GM23338 (cell line): ENCODE results near the gene ELOVL6. TPM values are rescaled to one million over a fixed set of nuclear protein-coding genes. Genes with fewer than 3 reads are reported as not detected.

ENCODE experiments used
- ATAC-seq: fragments of 200-7000 bp; cut with Tn5 transposase; 3 replicates; pipeline ENCODE4 v1.9.1; 2020
- DNase-seq: peaks from one replicate; pipeline ENCODE4 v3.0.0-alpha.2; 2015; ENCODE audit warnings: low spot score
- H2AFZ ChIP-seq: fragments of 200-600 bp; sonication (generic); 2 replicates; pipeline ENCODE4 v1.8.0; 2016; ENCODE audit warnings: antibody characterized with exemption, mild to moderate bottlenecking, moderate library complexity
- H3F3A ChIP-seq: fragments of 200-600 bp; sonication (generic); replicated peaks from 2 replicates; pipeline ENCODE4 v1.8.0; 2017; ENCODE audit warnings: antibody characterized with exemption, mixed run types, low read depth
- H3K27ac ChIP-seq: fragments of 200-600 bp; sonication (generic); 2 replicates; pipeline ENCODE4 v1.6.1; 2016; ENCODE audit warnings: low read depth
- H3K27me3 ChIP-seq: fragments of 200-600 bp; sonication (generic); 2 replicates; pipeline ENCODE4 v1.8.0; 2016; ENCODE audit warnings: mild to moderate bottlenecking, mixed run types, moderate library complexity; ENCODE audit not compliant: insufficient read depth
- H3K36me3 ChIP-seq: fragments of 200-600 bp; sonication (generic); 2 replicates; pipeline ENCODE4 v1.8.0; 2016; ENCODE audit warnings: mild to moderate bottlenecking; ENCODE audit not compliant: insufficient read depth
- H3K4me1 ChIP-seq: fragments of 200-600 bp; sonication (generic); 2 replicates; pipeline ENCODE4 v1.8.0; 2016; ENCODE audit warnings: mild to moderate bottlenecking, moderate library complexity; ENCODE audit not compliant: insufficient read depth
- H3K4me2 ChIP-seq: fragments of 200-600 bp; sonication (generic); 2 replicates; pipeline ENCODE4 v1.7.1; 2017; ENCODE audit warnings: mixed run types
- H3K4me3 ChIP-seq: fragments of 200-600 bp; sonication (generic); 2 replicates; pipeline ENCODE4 v1.6.1; 2016; ENCODE audit warnings: mixed run types
- H3K79me2 ChIP-seq: fragments of 200-600 bp; sonication (generic); replicated peaks from 2 replicates; pipeline ENCODE4 v1.8.0; 2017; ENCODE audit warnings: mild to moderate bottlenecking; ENCODE audit not compliant: insufficient read depth
- H3K9me2 ChIP-seq: fragments of 200-600 bp; sonication (generic); 2 replicates; pipeline ENCODE4 v1.8.0; 2017; ENCODE audit not compliant: insufficient read depth
- H4K20me1 ChIP-seq: fragments of 200-600 bp; sonication (generic); replicated peaks from 2 replicates; pipeline ENCODE4 v1.8.0; 2017; ENCODE audit warnings: mild to moderate bottlenecking; ENCODE audit not compliant: insufficient read depth
- H3K27ac Mint-ChIP-seq: 2 replicates; pipeline ENCODE4 v1.8.0; 2020; ENCODE audit warnings: inconsistent platforms, mild to moderate bottlenecking, moderate library complexity, mixed read lengths
- H3K27me3 Mint-ChIP-seq: 3 replicates; pipeline ENCODE4 v1.8.0; 2022; ENCODE audit warnings: low read depth, mild to moderate bottlenecking, moderate library complexity, mixed read lengths, inconsistent platforms; ENCODE audit not compliant: insufficient read depth, poor library complexity
- H3K36me3 Mint-ChIP-seq: 3 replicates; pipeline ENCODE4 v1.8.0; 2021; ENCODE audit warnings: low read depth, mild to moderate bottlenecking, inconsistent platforms, moderate library complexity, mixed read lengths
- H3K4me1 Mint-ChIP-seq: 3 replicates; pipeline ENCODE4 v1.8.0; 2020; ENCODE audit warnings: mild to moderate bottlenecking, inconsistent platforms, mixed read lengths
- H3K4me3 Mint-ChIP-seq: 3 replicates; pipeline ENCODE4 v1.8.0; 2021; ENCODE audit warnings: moderate library complexity, mild to moderate bottlenecking, inconsistent platforms, mixed read lengths
- H3K9me3 Mint-ChIP-seq: 3 replicates; pipeline ENCODE4 v1.8.0; 2020; ENCODE audit warnings: moderate library complexity, mild to moderate bottlenecking, inconsistent platforms, mixed read lengths
- CREB1 ChIP-seq: fragments of 250-450 bp; sonication (Bioruptor Pico); IDR thresholded peaks from 2 replicates; pipeline ENCODE4 v1.5.0; 2020; ENCODE audit warnings: low read depth, mild to moderate bottlenecking, moderate library complexity
- CTCF ChIP-seq, 2 experiments: fragments of 200-600 bp in 1 of 2; sonication (generic) in 1 of 2; conservative IDR thresholded peaks; 2 replicates each; pipeline versions ENCODE4 v1.5.1 to v1.6.1; 2016 to 2017; ENCODE audit warnings: antibody characterized with exemption in 2 of 2, low read depth in 2 of 2, mild to moderate bottlenecking in 2 of 2, moderate library complexity in 1 of 2
- ETS1 ChIP-seq: IDR thresholded peaks from 2 replicates; pipeline ENCODE4 v1.6.1; 2016; ENCODE audit warnings: antibody characterized with exemption
- EZH2 ChIP-seq: fragments of 200-600 bp; sonication (generic); IDR thresholded peaks from one replicate; pipeline ENCODE4 v1.8.0; 2017; ENCODE audit warnings: antibody characterized with exemption, mild to moderate bottlenecking, low read depth; ENCODE audit not compliant: unreplicated experiment
- EZH2phosphoT487 ChIP-seq: fragments of 200-600 bp; sonication (generic); IDR thresholded peaks from one replicate; pipeline ENCODE4 v1.8.1; 2018; ENCODE audit warnings: antibody characterized with exemption; ENCODE audit not compliant: unreplicated experiment
- JUNB ChIP-seq: IDR thresholded peaks from one replicate; pipeline ENCODE4 v1.6.1; 2016; ENCODE audit warnings: antibody characterized with exemption; ENCODE audit not compliant: unreplicated experiment
- NANOG ChIP-seq: IDR thresholded peaks from 2 replicates; pipeline ENCODE4 v1.6.1; 2016; ENCODE audit warnings: antibody characterized with exemption, borderline replicate concordance
- POLR2AphosphoS5 ChIP-seq: IDR thresholded peaks from 2 replicates; pipeline ENCODE4 v1.6.1; 2016; ENCODE audit warnings: antibody characterized with exemption, low read depth
- REST ChIP-seq: IDR thresholded peaks from one replicate; pipeline ENCODE4 v1.6.1; 2018; ENCODE audit warnings: antibody characterized with exemption; ENCODE audit not compliant: unreplicated experiment
- STAT1 ChIP-seq: IDR thresholded peaks from one replicate; pipeline ENCODE4 v1.6.1; 2016; ENCODE audit warnings: antibody characterized with exemption; ENCODE audit not compliant: unreplicated experiment
- ZNF114 ChIP-seq: fragments of 250-450 bp; sonication (Bioruptor Pico); IDR thresholded peaks from 2 replicates; pipeline ENCODE4 v1.5.0; 2020; ENCODE audit warnings: mild to moderate bottlenecking, moderate library complexity
- ZNF331 ChIP-seq: fragments of 250-450 bp; sonication (Bioruptor Pico); IDR thresholded peaks from 2 replicates; pipeline ENCODE4 v1.5.0; 2020; ENCODE audit warnings: low read depth, mild to moderate bottlenecking, moderate library complexity
- ZNF462 ChIP-seq: fragments of 250-450 bp; sonication (Bioruptor Pico); IDR thresholded peaks from 2 replicates; pipeline ENCODE4 v1.5.0; 2020; ENCODE audit warnings: mild to moderate bottlenecking, moderate library complexity
- polyA plus RNA-seq: library from polyadenylated mRNA; unstranded; fragments of >200 nt; fragmentation: Nextera tagmentation; extraction: Ambion mirVana; gene quantifications from 2 replicates; pipeline ENCODE4 v1.2.1, GENCODE V29; 2016
- total RNA-seq: library from RNA; depleted of rRNA; stranded (reverse); fragments of >200 nt; shearing (Covaris generic); gene quantifications from 2 replicates; pipeline ENCODE4 v1.2.3, GENCODE V29; 2014

The ELOVL6 gene
- total and polyA plus RNA-seq, 2 experiments from 2014 or later = 82.7 to 89.5 TPM

- TF ChIP-seq ZNF114 (no peak), REST (no peak), POLR2AphosphoS5 (no peak), NANOG (no peak), STAT1 (no peak), CREB1 (no peak), EZH2phosphoT487 (no peak), ZNF331 (CRISPR knock-in tag) (no peak), JUNB (no peak), CTCF (conservative IDR thresholded peaks at IDR 0.05; ENCODE audit: low read depth in 2 of 2) (no peak), ETS1 (no peak), ZNF462 (no peak), EZH2 (no peak)
- Histone ChIP-seq H3K27me3 (no peaks in the 10 kb centered on the region), H3K4me3 (no peak overlapping the region), H3F3A (no peaks in the 10 kb centered on the region), H3K4me1 (peaks cover 6% of the 10 kb centered on the region; the same call in 1 of the 2 replicates), H3K9me2 (no peaks in the 10 kb centered on the region), H2AFZ (no peak overlapping the region), H3K36me3 (peaks cover 4% of the 10 kb centered on the region; the same call in 1 of the 2 replicates), H3K79me2 (peaks cover 93% of the 10 kb centered on the region), H3K27ac (0 out of 2 replicates have a peak overlapping the region, but pooled peaks have one; percentile 46), H3K4me2 (no peak overlapping the region), H4K20me1 (0 out of 2 replicates have a peak, but pooled peaks cover 21% of the 10 kb centered on the region)
- Mint-ChIP-seq H3K4me3 (no peak overlapping the region), H3K27me3 (no peaks in the 10 kb centered on the region), H3K27ac (peak overlapping the region; percentile 17), H3K9me3 (no peaks in the 10 kb centered on the region), H3K36me3 (peaks cover 8% of the 10 kb centered on the region; the same call in 2 of the 3 replicates), H3K4me1 (peaks cover 8% of the 10 kb centered on the region; the same call in 2 of the 3 replicates)
- no peak for ATAC-seq
- DNase-seq = no peak
Observed at GRCh38 chr4:110163327-110164069, 34.9 kb downstream of the ELOVL6 start.
